DOHH2 (cell line): Measurements from ENCODE around the gene FEV.

Source experiments
- H3F3A ChIP-seq: fragments of 200-600 bp; sonication (generic), shearing (Covaris generic); 2 replicates; pipeline ENCODE4 v1.6.0; 2016; ENCODE audit warnings: antibody characterized with exemption, mild to moderate bottlenecking; ENCODE audit not compliant: control insufficient read depth, insufficient read depth
- H3K27ac ChIP-seq: fragments of 200-600 bp; sonication (generic); 2 replicates; pipeline ENCODE4 v1.5.1; 2014; ENCODE audit warnings: low read depth, mild to moderate bottlenecking, low read length, moderate library complexity
- H3K27me3 ChIP-seq: fragments of 200-600 bp; sonication (generic); 2 replicates; pipeline ENCODE4 v1.6.1; 2014; ENCODE audit warnings: mild to moderate bottlenecking, low read length, mixed read lengths; ENCODE audit not compliant: control insufficient read depth
- H3K36me3 ChIP-seq: fragments of 200-600 bp; sonication (generic); 2 replicates; pipeline ENCODE4 v1.6.1; 2014; ENCODE audit warnings: mild to moderate bottlenecking, low read length, moderate library complexity, mixed read lengths; ENCODE audit not compliant: control insufficient read depth
- H3K4me1 ChIP-seq: fragments of 200-600 bp; sonication (generic); 2 replicates; pipeline ENCODE4 v1.6.1; 2014; ENCODE audit warnings: mild to moderate bottlenecking, low read length, mixed read lengths; ENCODE audit not compliant: control insufficient read depth
- H3K4me2 ChIP-seq: fragments of 200-600 bp; sonication (generic); 2 replicates; pipeline ENCODE4 v1.6.0; 2014; ENCODE audit warnings: mild to moderate bottlenecking, low read length, moderate library complexity
- H3K4me3 ChIP-seq: fragments of 200-600 bp; sonication (generic); 2 replicates; pipeline ENCODE4 v1.5.1; 2014; ENCODE audit warnings: mild to moderate bottlenecking, low read length, mixed read lengths
- H3K79me2 ChIP-seq: fragments of 200-600 bp; sonication (generic); 2 replicates; pipeline ENCODE4 v1.6.1; 2014; ENCODE audit warnings: mild to moderate bottlenecking, low read length, mixed read lengths; ENCODE audit not compliant: control insufficient read depth
- H3K9me2 ChIP-seq: fragments of 200-600 bp; sonication (generic); replicated peaks from 2 replicates; pipeline ENCODE4 v1.6.1; 2014; ENCODE audit warnings: mild to moderate bottlenecking, low read length, mixed read lengths; ENCODE audit not compliant: control insufficient read depth
- H3K9me3 ChIP-seq: fragments of 200-600 bp; sonication (generic); 2 replicates; pipeline ENCODE4 v1.6.1; 2014; ENCODE audit warnings: antibody characterized with exemption, low read length, mixed read lengths; ENCODE audit not compliant: control insufficient read depth, insufficient read depth
- H4K20me1 ChIP-seq: fragments of 200-600 bp; sonication (generic); 2 replicates; pipeline ENCODE4 v1.6.0; 2014; ENCODE audit warnings: low read depth, mild to moderate bottlenecking, antibody characterized with exemption, low read length, moderate library complexity; ENCODE audit not compliant: control insufficient read depth, insufficient read depth
- CTCF ChIP-seq: fragments of 200-600 bp; sonication (generic); IDR thresholded peaks from one replicate; pipeline ENCODE4 v1.5.1; 2014; ENCODE audit warnings: antibody characterized with exemption, mild to moderate bottlenecking, low read depth, low read length; ENCODE audit not compliant: poor library complexity, severe bottlenecking
- EZH2phosphoT487 ChIP-seq: fragments of 200-600 bp; sonication (generic); IDR thresholded peaks from 2 replicates; pipeline ENCODE4 v1.6.1; 2017; ENCODE audit warnings: borderline replicate concordance, mild to moderate bottlenecking, antibody characterized with exemption, low read length, moderate library complexity, mixed read lengths

FEV gene

GRCh38 chr2:218991674-218992168 lies 6.7 kb upstream of the FEV start:
- peaks cover 5% of the 10 kb centered on the region; the same call in 1 of the 2 replicates for H3K4me1 ChIP-seq
- peaks cover 82% of the 10 kb centered on the region for H3K27me3 ChIP-seq
- no peak overlapping the region for H3K27ac ChIP-seq
- H3K4me3 ChIP-seq = no peak overlapping the region
- H3K36me3 ChIP-seq = no peaks in the 10 kb centered on the region
- no peaks in the 10 kb centered on the region for H3K9me3 ChIP-seq
- H3K9me2 ChIP-seq = no peaks in the 10 kb centered on the region
- no peaks in the 10 kb centered on the region for H3F3A ChIP-seq
- H3K79me2 ChIP-seq = no peaks in the 10 kb centered on the region
- TF ChIP-seq CTCF (no peak), EZH2phosphoT487 (0 out of 2 replicates have a peak, but pooled peaks have one; percentile 46)
- H3K4me2 ChIP-seq = no peak overlapping the region
- no peaks in the 10 kb centered on the region for H4K20me1 ChIP-seq

GRCh38 chr2:218990612-218991011 lies 5.6 kb upstream of the FEV start:
- Histone ChIP-seq H4K20me1 (no peaks in the 10 kb centered on the region), H3K9me2 (no peaks in the 10 kb centered on the region), H3K4me2 (no peak overlapping the region), H3K79me2 (no peaks in the 10 kb centered on the region), H3K27ac (no peak overlapping the region), H3K36me3 (no peaks in the 10 kb centered on the region), H3K4me1 (no peaks in the 10 kb centered on the region), H3K4me3 (no peak overlapping the region), H3K27me3 (peaks cover 83% of the 10 kb centered on the region), H3F3A (no peaks in the 10 kb centered on the region), H3K9me3 (no peaks in the 10 kb centered on the region)
- TF ChIP-seq EZH2phosphoT487 = no peak
- no peak for TF ChIP-seq CTCF

- Histone ChIP-seq H4K20me1 (no peaks in the 10 kb centered on the region), H3K36me3 (no peaks in the 10 kb centered on the region), H3K27me3 (peaks cover 80% of the 10 kb centered on the region), H3K79me2 (no peaks in the 10 kb centered on the region), H3K9me3 (no peaks in the 10 kb centered on the region), H3K4me1 (no peaks in the 10 kb centered on the region), H3F3A (no peaks in the 10 kb centered on the region), H3K27ac (no peak overlapping the region), H3K4me2 (no peak overlapping the region), H3K4me3 (no peak overlapping the region), H3K9me2 (no peaks in the 10 kb centered on the region)
- TF ChIP-seq CTCF (no peak), EZH2phosphoT487 (no peak)
Observed at GRCh38 chr2:218990052-218990451, 5.1 kb upstream of the FEV start.

GRCh38 chr2:218988650-218989049 lies 3.7 kb upstream of the FEV start:
- no peaks in the 10 kb centered on the region for H3K79me2 ChIP-seq
- H3K9me2 ChIP-seq = no peaks in the 10 kb centered on the region
- peaks cover 80% of the 10 kb centered on the region for H3K27me3 ChIP-seq

More at GRCh38 chr2:218988650-218989049, 3.7 kb upstream of the FEV start:
- TF ChIP-seq EZH2phosphoT487 (no peak), CTCF (no peak)
- Histone ChIP-seq H4K20me1 (no peaks in the 10 kb centered on the region), H3K27ac (no peak overlapping the region), H3K4me2 (no peak overlapping the region), H3K36me3 (no peaks in the 10 kb centered on the region), H3F3A (no peaks in the 10 kb centered on the region), H3K4me3 (no peak overlapping the region), H3K4me1 (no peaks in the 10 kb centered on the region), H3K9me3 (no peaks in the 10 kb centered on the region)
